GM21825 (cell line): ENCODE results near the gene ESD.
"Not testable (repeated sequence)": the region's sequence is repeated elsewhere in the genome, so short reads cannot be mapped to it uniquely, and the experiment has no call there.

Experiments used
- ATAC-seq: cut with Tn5 transposase; IDR thresholded peaks from one replicate; pipeline ENCODE4 v1.9.1; 2021; ENCODE audit warnings: mild to moderate bottlenecking, moderate library complexity; ENCODE audit not compliant: unreplicated experiment

Gene ESD

GRCh38 chr13:46796515-46797474 lies at the start of gene ESD:
Gene ESD, minus strand, starts transcription at chr13:46797161. Its CDS starts 5,748 bp downstream, at chr13:46791413.
- peak; percentile 92 for ATAC-seq

- no peak for ATAC-seq
Measured at GRCh38 chr13:46846726-46847125, 49.8 kb upstream of the ESD start.

- no peak for ATAC-seq
Measured at GRCh38 chr13:46845146-46845545, 48.2 kb upstream of the ESD start.

DNA sequence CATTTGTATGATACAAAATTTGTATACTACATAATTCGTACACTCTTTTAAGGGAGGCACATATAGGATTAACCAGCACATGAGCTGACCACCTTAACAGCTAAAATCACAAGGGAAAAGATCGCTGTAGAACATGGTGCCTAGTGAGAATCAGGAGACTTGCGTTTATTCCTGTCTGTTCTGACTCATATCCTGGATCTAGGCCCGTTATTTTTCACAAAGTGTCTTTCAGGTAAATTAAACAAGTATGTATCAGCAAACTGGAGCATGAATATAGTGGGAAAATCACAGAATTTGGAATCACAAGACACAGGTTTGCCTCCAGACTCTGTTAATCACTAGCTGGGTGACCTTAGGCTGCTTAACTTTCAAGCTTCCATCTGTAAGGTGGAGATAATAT lies 47.5 kb upstream of the ESD start:
- ATAC-seq, result no peak

- no peak for ATAC-seq
Measured at GRCh38 chr13:46839399-46839798, 42.4 kb upstream of the ESD start.

- no peak for ATAC-seq
Measured at GRCh38 chr13:46834657-46835056, 37.7 kb upstream of the ESD start.

GRCh38 chr13:46831588-46832194 lies 34.7 kb upstream of the ESD start:
- no peak for ATAC-seq

- ATAC-seq, result no peak
Measured at GRCh38 chr13:46830405-46831005, 33.5 kb upstream of the ESD start.

- ATAC-seq, result no peak
Measured at GRCh38 chr13:46822551-46822950, 25.6 kb upstream of the ESD start.

DNA sequence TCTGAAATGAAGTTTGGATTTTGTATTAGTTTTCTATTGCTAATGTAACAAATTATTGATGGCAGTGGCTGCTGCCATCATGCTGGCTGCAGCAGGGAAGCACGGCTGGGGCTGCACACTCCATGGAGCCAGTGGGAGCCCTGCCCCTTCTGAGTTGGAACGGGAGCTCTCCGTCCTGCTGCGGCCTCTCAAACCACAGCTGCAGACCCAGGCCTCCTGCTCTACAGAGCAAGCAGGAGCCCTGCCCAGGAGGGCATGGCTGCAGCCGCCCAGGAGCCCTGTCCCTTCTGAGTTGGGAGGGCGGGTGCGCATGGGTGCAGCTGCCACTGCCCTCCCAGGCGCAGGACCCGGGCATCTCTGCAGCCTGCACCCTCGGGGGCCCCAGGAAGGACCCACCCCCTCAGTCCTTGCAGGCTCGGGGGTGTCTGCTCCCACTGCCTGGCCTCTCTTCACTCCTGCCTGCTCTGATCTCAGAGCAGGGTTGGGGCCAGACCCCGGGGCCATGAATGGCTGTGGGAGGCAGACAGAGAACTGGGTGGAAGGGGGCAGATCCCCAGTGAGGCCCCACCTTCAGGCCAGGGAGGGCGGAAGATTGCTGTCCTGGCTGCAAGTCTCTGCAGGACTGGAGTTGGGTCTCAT lies 21.0 kb upstream of the ESD start:
- no peak for ATAC-seq

GRCh38 chr13:46817095-46817494 lies 20.1 kb upstream of the ESD start:
- no peak for ATAC-seq

DNA sequence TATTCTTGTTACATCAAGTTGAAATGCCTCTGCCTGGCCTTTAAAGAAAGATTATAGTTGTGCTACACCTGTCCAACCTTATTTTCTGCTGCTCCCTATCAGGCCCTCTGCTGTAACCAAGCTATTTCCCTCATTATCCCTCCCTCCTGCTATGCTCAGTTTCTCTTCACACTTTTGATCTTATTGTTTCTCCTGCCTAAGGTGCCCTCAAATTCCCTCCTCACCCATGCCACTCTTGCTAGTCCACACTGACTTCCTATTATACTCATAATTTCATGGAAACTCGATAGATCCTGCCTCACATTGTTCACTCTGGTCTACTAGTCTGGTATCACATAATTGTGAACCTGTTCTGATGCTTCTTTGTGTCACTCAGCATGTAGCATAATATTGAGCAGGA lies 19.4 kb upstream of the ESD start:
- no peak for ATAC-seq

DNA sequence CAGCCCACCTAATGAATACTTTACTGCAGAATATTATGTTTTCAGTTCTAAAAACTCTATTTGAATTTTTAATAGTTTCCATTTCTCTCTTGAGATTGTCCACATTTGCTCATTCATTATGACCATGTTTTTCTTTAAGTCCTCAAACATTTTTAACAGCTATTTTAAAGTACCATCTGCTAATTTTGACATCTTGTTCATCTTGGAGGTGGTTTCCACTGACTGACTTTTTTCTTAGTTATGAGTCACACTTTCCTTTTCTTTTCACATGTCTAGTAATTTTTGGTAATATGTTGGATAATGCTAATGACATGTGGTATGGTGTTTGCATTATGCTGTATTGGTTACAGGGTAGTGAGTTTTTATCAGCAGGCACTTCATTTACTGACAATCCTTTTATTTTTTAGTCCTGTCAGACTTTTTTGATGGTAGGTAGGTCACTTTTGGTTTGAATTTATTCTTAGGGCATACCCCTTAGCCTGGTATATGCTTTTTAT lies 15.4 kb upstream of the ESD start:
- no peak for ATAC-seq

DNA sequence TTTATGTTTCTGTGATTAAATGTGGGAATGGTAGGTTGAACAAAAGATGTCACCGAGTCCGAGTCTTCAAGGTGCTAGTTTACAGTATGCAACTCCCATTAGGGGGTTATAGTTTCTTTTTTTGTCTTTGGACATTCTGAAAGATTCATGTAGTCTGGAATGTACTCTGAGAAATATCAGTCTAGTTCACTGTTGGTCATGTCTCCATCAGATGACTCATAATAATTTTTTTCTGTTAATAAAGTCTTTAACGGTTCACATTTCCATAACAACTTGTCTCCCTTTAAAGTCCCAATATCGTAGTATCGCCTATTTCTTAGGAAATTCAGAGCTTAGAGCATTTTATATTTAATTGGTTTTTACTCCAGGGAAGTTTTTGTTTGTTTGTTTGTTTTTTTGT lies 13.5 kb upstream of the ESD start:
- ATAC-seq, result no peak

- ATAC-seq, result not testable (repeated sequence)
Measured at GRCh38 chr13:46804921-46805320, 8.0 kb upstream of the ESD start.

DNA sequence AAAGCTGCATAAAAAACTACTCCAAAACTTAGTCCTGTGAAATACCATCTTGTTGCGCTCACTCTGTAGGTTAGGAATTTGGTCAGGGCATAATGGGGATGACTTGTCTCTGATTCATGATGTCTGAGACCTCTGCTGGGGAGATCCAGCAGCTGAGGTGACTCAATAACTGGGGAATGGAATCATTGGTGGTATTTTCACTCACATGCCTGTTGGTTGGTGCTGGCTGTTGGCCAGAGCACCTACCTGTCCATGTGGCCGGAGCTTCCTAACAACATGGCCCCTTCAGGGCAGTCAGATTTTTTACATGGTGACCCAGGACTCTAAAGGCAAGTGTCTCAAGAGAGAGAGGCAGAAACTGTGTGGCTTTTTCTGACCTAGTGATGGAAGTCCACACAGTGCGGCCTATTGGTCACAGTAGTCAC lies 7.4 kb upstream of the ESD start:
- ATAC-seq, result no peak

DNA sequence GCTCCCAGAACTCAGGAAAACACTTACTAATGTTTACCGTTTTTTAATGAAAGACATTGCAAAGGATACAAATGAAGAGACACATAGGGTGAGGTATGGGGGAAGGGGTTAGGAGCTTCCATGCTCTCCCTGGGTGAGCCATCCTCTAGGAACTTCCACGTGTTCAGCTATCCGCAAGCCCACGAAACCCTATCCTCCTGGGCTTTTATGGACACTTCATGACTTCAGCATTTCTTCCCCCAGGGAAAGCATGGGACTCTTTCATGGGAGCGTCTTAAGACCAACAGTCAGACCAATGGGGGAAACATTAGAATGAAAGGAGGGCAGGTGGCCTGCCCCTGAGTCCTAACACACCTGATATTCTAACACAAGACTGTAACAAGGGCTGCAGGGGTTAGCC lies 6.6 kb upstream of the ESD start:
- ATAC-seq, result no peak

- ATAC-seq, result no peak
Measured at GRCh38 chr13:46801858-46802257, 4.9 kb upstream of the ESD start.

GRCh38 chr13:46799139-46799538 lies 2.2 kb upstream of the ESD start:
- ATAC-seq, result no peak

GRCh38 chr13:46797501-46798237 lies 708 bp upstream of the ESD start:
- no peak for ATAC-seq

DNA sequence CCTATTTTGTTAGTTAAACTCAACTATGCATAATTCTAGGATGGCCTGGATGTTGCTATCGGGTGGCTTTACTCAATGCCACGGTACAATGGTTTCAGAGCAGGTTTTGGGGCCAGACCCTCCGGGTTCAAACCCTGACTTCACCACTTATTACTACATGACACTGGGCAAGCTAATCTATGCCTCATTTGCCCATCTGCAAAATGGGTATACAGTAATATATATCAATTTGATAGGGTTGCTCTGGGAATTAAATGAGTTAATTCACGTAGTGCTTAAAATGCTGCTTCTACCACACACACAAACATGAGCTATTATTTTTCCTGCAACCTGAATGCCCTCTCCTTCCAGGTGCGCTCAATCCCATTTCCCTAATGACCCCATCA lies 839 bp downstream of the ESD start:
- no peak for ATAC-seq
